Cardiac fibroblast (primary cell): ENCODE data around the gene TMPRSS9.

Experiments used
- DNase-seq, 2 donors: peaks; one replicate each; pipeline versions ENCODE4 v3.0.0 to v3.0.0-alpha.2; 2010; ENCODE audit warnings: low read depth in 2 of 2
- H3K4me3 ChIP-seq, 2 donors: replicated peaks in 1 of 2; 1 replicate in 1 of 2; 2 replicates in 1 of 2; pipeline ENCODE4 v1.5.1; 2011; ENCODE audit warnings: low read depth in 2 of 2, low read length in 2 of 2, mild to moderate bottlenecking in 2 of 2, moderate library complexity in 1 of 2
- TF ChIP-seq, protein P1 (sequence below): IDR thresholded peaks from one replicate; pipeline ENCODE4 v1.5.1; 2011; ENCODE audit warnings: low read depth, mild to moderate bottlenecking, low read length, inconsistent platforms

The TMPRSS9 gene

DNA sequence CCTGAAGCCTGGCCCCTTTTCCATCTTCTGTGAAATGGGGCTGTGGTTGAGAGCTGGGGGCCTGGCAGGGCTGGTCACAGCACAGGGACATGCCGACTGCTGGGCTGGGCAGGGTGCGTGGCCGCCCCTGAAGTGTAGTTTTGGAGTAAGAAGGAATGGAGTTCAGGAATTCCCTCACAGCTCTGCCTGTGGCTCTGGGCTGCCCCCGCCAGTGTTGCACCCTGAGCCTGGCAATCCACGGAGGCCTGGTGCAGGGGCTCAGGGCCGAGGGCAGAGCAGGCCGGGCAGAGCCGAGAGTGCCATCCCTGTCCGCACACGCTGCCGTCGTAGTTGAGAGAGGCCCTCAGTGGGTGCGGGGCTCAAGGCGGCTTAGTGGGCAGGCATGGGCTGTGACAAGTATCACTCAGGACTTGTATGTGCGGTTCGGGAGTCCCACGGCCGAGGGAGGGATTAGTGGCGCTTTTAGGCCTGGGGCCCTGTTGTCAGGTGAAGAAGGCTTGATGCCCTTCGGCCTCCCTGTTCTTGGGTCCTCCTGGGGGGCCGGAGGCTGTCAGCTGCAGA is 21.9 kb upstream of the TMPRSS9 start:
- no peak overlapping the region for H3K4me3 ChIP-seq
- TF ChIP-seq, protein P1, sequence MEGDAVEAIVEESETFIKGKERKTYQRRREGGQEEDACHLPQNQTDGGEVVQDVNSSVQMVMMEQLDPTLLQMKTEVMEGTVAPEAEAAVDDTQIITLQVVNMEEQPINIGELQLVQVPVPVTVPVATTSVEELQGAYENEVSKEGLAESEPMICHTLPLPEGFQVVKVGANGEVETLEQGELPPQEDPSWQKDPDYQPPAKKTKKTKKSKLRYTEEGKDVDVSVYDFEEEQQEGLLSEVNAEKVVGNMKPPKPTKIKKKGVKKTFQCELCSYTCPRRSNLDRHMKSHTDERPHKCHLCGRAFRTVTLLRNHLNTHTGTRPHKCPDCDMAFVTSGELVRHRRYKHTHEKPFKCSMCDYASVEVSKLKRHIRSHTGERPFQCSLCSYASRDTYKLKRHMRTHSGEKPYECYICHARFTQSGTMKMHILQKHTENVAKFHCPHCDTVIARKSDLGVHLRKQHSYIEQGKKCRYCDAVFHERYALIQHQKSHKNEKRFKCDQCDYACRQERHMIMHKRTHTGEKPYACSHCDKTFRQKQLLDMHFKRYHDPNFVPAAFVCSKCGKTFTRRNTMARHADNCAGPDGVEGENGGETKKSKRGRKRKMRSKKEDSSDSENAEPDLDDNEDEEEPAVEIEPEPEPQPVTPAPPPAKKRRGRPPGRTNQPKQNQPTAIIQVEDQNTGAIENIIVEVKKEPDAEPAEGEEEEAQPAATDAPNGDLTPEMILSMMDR = no peak
- DNase-seq = no peak

DNA sequence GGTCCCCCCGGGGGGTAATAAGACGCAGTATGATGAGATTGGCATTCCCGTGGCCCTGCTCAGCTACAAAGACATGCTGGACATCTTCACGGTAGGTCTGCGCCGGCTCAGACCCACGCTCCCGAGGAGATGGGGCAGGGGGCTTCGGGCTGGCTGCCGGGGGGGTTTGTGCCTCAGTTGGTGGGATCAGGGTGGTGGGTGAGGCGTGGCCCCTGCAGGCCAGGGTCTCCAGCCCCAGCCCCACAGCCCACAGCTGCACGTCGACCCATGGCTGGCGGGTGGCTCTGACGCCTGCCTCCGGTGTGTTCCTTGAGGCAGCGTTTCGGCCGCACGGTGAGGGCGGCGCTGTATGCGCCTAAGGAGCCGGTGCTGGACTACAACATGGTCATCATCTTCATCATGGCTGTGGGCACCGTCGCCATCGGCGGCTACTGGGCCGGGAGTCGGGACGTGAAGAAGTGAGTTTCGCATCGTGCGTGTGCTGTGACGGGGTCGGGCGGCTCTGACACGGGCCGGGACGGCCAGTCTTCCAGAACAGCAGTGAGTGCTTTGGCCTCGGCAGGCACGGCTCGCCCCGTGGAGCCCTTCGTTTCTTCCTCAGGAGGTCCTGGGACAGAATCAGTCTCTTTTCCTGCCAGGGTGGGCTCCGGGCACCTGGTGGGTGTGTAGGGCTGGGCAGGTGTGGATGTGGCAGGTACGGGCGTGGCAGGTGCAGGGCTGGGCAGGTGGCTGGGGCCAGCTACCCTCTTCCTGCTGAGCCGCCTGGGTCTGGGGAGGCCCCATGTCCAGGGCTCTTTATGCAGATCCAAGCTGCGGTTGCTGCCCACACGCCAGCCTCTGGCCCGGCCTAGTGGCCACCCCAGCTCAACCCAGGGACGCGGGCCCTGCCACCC is 21.1 kb upstream of the TMPRSS9 start:
- no peak for DNase-seq
- no peak overlapping the region for H3K4me3 ChIP-seq
- TF ChIP-seq, protein P1 = no peak

DNA sequence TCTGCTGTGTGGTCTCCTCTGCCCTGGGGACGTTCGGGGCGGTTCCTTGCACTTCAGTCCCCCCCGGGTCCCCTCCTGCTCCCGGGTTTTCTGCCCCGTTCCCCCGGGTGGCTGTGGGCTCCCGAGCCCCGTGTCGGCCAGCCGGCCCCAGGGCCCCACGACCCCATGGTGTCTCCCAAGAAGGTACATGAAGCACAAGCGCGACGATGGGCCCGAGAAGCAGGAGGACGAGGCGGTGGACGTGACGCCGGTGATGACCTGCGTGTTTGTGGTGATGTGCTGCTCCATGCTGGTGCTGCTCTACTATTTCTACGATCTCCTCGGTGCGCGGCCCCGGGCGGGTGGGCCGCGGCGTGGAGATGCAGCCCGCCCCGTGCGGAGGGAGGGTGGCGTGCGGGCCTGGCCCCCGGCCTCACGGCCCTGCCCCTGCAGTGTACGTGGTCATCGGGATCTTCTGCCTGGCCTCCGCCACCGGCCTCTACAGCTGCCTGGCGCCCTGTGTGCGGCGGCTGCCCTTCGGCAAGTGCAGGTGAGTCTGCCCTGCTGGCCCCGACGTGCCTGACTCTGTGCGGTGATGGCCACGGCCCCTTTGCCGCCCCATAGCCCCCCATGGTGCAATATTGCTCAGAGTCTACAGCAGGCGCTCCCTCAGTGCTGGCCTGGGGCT is 20.3 kb upstream of the TMPRSS9 start:
- TF ChIP-seq, protein P1 = no peak

DNA sequence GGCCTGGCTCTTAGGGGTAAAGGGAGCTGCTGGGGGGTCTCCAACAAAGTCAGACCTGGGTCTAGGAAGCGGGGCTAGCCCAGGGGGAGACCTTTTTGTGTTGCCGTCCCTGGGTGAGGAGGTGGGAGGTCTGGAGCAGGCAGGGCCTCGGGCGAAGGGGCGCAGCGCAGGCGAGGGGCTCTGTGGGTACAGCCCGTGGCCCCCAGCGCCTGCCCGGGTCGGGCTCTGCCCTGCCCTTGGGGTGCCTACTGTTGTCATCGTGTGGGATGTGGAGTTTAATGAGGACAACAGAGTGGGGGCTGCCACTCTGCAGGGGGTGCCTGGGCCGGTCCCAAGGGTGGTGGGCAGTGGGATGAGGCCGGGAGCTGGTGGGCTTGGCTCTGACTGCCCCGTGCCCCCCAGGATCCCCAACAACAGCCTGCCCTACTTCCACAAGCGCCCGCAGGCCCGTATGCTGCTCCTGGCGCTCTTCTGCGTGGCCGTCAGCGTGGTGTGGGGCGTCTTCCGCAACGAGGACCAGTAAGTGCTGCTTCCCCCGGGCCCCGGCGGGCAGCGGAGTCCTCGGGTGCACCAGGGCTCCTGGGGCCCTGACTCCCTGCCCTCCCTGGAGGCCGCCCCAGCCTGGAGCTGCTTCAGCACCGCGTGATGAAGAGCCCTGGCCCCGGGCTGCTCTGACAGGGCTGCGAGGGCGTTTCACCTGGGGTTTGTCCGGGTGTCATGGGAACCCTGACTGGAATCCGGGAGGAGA is 19.4 kb upstream of the TMPRSS9 start:
- DNase-seq = no peak
- no peak overlapping the region for H3K4me3 ChIP-seq
- TF ChIP-seq, protein P1 = no peak

More for the DNA sequence above, 20.3 kb upstream of the TMPRSS9 start:
- DNase-seq = no peak
- H3K4me3 ChIP-seq = no peak overlapping the region

DNA sequence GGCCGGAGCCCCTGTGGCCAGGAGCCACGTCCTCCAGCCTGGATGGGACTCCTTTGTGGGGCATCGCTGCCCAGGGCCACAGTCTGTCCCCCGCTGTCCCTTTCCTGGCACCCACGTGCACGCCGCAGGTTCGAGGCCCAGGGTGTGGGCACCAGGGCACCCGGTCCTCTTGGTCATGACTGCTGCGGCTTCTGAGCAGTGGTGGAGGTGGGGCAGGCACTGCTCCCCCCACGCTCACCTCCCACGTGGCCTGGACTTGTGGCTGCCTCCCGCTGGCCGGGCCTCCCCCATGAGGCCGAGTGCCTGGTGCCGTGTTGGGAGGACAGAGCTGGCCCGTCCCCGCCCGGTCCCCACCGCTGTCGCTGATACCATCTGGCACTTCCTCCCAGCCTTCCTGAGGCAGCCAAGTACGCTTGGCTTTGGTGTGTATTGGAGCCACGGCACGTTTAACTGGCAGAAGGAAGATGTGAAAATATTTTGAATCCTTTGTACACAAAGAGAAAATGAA is 18.8 kb upstream of the TMPRSS9 start:
- H3K4me3 ChIP-seq = no peak overlapping the region
- no peak for DNase-seq
- TF ChIP-seq, protein P1 = no peak

DNA sequence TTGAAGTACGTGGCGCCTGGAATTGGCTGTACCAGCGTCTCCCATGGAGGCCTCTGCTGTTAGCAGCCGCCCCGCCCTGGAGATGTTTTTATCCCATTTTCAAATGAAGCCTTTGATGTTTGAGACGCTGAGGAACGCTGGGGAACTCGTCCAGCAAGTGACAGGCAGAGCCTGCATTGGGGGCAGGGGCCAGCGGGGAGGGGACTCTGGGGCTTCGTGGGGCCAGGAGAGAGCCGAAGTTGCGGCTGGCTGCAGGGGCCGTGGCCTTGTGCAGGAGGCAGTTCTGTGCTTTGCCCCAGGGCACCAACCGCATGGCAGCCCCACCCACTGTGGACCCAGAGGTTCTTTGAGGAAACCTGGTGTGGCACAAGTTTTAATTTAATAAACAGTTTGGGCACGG is 18.1 kb upstream of the TMPRSS9 start:
- TF ChIP-seq, protein P1 = no peak
- H3K4me3 ChIP-seq = no peak overlapping the region
- no peak for DNase-seq
